ENCODE results near the gene MARCHF6. TPM values are rescaled to one million over a fixed set of nuclear protein-coding genes. Genes with fewer than 3 reads are reported as not detected.

MARCHF6 gene
- total and polyA plus RNA-seq, 2 of the 8 experiments (the other 6 are each of a cell fraction or from before 2014, with no cell fraction given), result 93.1 to 118 TPM

- TF ChIP-seq E2F6 (IDR thresholded peaks at IDR 0.05) (peak; percentile 75), KDM4A (IDR thresholded peaks at IDR 0.05; ENCODE audit: low read depth, low read length, severe bottlenecking) (peak; percentile 83), SP4 (IDR thresholded peaks at IDR 0.05; ENCODE audit: low read length) (peak; percentile 34; the same call in 1 of the 2 replicates), BACH1 (IDR thresholded peaks at IDR 0.05; ENCODE audit: low read length) (peak; percentile 26; the same call in 1 of the 2 replicates), TEAD4 (IDR thresholded peaks at IDR 0.05; ENCODE audit: low read depth, low read length) (0 out of 2 replicates have a peak, but pooled peaks have one; percentile 5), SAP30 (IDR thresholded peaks at IDR 0.05; ENCODE audit: insufficient read depth, insufficient replicate concordance, low read length) (no peak), ASH2L (IDR thresholded peaks at IDR 0.05; ENCODE audit: low read length) (peak; percentile 96), JUN (IDR thresholded peaks at IDR 0.05; ENCODE audit: low read depth, low read length) (0 out of 2 replicates have a peak, but pooled peaks have one; percentile 44), RXRA (IDR thresholded peaks at IDR 0.05; ENCODE audit: insufficient read depth, low read depth, low read length) (0 out of 2 replicates have a peak, but pooled peaks have one; percentile 5), JUND (IDR thresholded peaks at IDR 0.05; ENCODE audit: low read length) (peak; percentile 36; the same call in 1 of the 2 replicates), SP1 (IDR thresholded peaks at IDR 0.05; ENCODE audit: low read depth, low read length) (peak; percentile 79), GABPA (IDR thresholded peaks at IDR 0.05; ENCODE audit: borderline replicate concordance, insufficient read depth, low read length) (peak; percentile 85), ZNF274 (IDR thresholded peaks at IDR 0.05; ENCODE audit: borderline replicate concordance, extremely low read depth, low read length) (no peak), EGR1 (IDR thresholded peaks at IDR 0.05; ENCODE audit: borderline replicate concordance, low read depth, low read length) (peak; percentile 97), CTBP2 (IDR thresholded peaks at IDR 0.05; ENCODE audit: borderline replicate concordance, insufficient read depth, insufficient read length, low read length) (peak; percentile 94), CHD2 (IDR thresholded peaks at IDR 0.05; ENCODE audit: low read length) (peak; percentile 48), TAF7 (optimal IDR thresholded peaks at IDR 0.05; ENCODE audit: borderline replicate concordance, low read depth, low read length) (peak; percentile 83), HDAC6 (IDR thresholded peaks at IDR 0.05; ENCODE audit: low read depth, low read length) (no peak), TAF1 (IDR thresholded peaks at IDR 0.05; ENCODE audit: low read depth, low read length) (peak; percentile 92), SIN3A (conservative IDR thresholded peaks at IDR 0.05 in 1 of 2, IDR thresholded peaks at IDR 0.05 in 1 of 2; ENCODE audit: low read depth in 1 of 2, low read length in 2 of 2) (peak; percentile 90 to 91; a peak in 3 of 4 replicates), PHF8 (conservative IDR thresholded peaks at IDR 0.05; ENCODE audit: low read depth, low read length) (peak; percentile 87)
- TF ChIP-seq, protein P1, sequence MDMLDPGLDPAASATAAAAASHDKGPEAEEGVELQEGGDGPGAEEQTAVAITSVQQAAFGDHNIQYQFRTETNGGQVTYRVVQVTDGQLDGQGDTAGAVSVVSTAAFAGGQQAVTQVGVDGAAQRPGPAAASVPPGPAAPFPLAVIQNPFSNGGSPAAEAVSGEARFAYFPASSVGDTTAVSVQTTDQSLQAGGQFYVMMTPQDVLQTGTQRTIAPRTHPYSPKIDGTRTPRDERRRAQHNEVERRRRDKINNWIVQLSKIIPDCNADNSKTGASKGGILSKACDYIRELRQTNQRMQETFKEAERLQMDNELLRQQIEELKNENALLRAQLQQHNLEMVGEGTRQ (IDR thresholded peaks at IDR 0.05; ENCODE audit: low read length), result no peak
Measured at GRCh38 chr5:10353241-10354047, at the start of gene MARCHF6 (continued).

Measured in H1 (cell line).